ENCODE measurements around the gene ATP5F1D. TPM values are rescaled to one million over a fixed set of nuclear protein-coding genes. Genes with fewer than 3 reads are reported as not detected.

Gene ATP5F1D
- total and polyA plus RNA-seq, 2 of the 13 experiments (the other 11 are each of a cell fraction or from before 2014, with no cell fraction given), result 39.4 to 78.7 TPM

- TF ChIP-seq MLXIP (CRISPR knock-in tag; IDR thresholded peaks at IDR 0.05; ENCODE audit: borderline replicate concordance) (no peak), GABPA (IDR thresholded peaks at IDR 0.05; ENCODE audit: low read depth, low read length) (no peak), GABPA (CRISPR knock-in tag; IDR thresholded peaks at IDR 0.05; ENCODE audit: low read depth) (peak; percentile 71), KLF11 (CRISPR knock-in tag; IDR thresholded peaks at IDR 0.05) (0 out of 2 replicates have a peak, but pooled peaks have one; percentile 62), ATF1 (CRISPR knock-in tag; IDR thresholded peaks at IDR 0.05) (peak; percentile 40; the same call in 1 of the 2 replicates), ZBTB2 (CRISPR knock-in tag; IDR thresholded peaks at IDR 0.05; ENCODE audit: low read depth) (peak; percentile 59; the same call in 1 of the 2 replicates), ZFP91 (CRISPR knock-in tag; IDR thresholded peaks at IDR 0.05; ENCODE audit: borderline replicate concordance) (peak; percentile 92), ZNF605 (CRISPR knock-in tag; IDR thresholded peaks at IDR 0.05) (peak; percentile 85), ZNF614 (CRISPR knock-in tag; IDR thresholded peaks at IDR 0.05; ENCODE audit: borderline replicate concordance) (peak; percentile 72; the same call in 1 of the 2 replicates), PBX2 (CRISPR knock-in tag; IDR thresholded peaks at IDR 0.05) (peak; percentile 44; the same call in 1 of the 2 replicates), ZSCAN25 (CRISPR knock-in tag; IDR thresholded peaks at IDR 0.05) (peak; percentile 85), ARID4A (CRISPR knock-in tag; IDR thresholded peaks at IDR 0.05; ENCODE audit: borderline replicate concordance) (peak; percentile 90), CENPX (CRISPR knock-in tag; IDR thresholded peaks at IDR 0.05) (no peak), NR2F2 (IDR thresholded peaks at IDR 0.05; ENCODE audit: borderline replicate concordance, low read depth) (peak; percentile 96), KMT2A (CRISPR knock-in tag; IDR thresholded peaks at IDR 0.05) (no peak), RFX5 (IDR thresholded peaks at IDR 0.05; ENCODE audit: low read depth, low read length) (peak; percentile 4; the same call in 1 of the 2 replicates)
Measured at GRCh38 chr19:1244693-1245451, 3.3 kb downstream of the ATP5F1D start (continued).

Data from HepG2 (cell line).